SK-N-SH (cell line): Measurements from ENCODE around the gene EIF4E.

Experiments used
- CHD2 ChIP-seq: fragments of 150-350 bp; IDR thresholded peaks from 2 replicates; pipeline ENCODE4 v1.6.1; 2018; ENCODE audit warnings: low read length; ENCODE audit not compliant: partially characterized antibody
- ELF1 ChIP-seq: IDR thresholded peaks from 2 replicates; pipeline ENCODE4 v1.4.0; 2012
- EZH2phosphoT487 ChIP-seq: fragments of 200-600 bp; sonication (generic); IDR thresholded peaks from 2 replicates; pipeline ENCODE4 v1.6.1; 2017; ENCODE audit warnings: low read depth, mixed run types, mild to moderate bottlenecking, antibody characterized with exemption, moderate library complexity, borderline replicate concordance
- FOSL2 ChIP-seq: IDR thresholded peaks from 2 replicates; pipeline ENCODE4 v1.4.0; 2012; ENCODE audit warnings: low read depth, mild to moderate bottlenecking, moderate library complexity, borderline replicate concordance
- GABPA ChIP-seq: IDR thresholded peaks from 2 replicates; pipeline ENCODE4 v1.4.0; 2012; ENCODE audit warnings: low read depth, mild to moderate bottlenecking
- MXI1 ChIP-seq: IDR thresholded peaks from 2 replicates; pipeline ENCODE4 v1.6.1; 2012; ENCODE audit warnings: mild to moderate bottlenecking, low read depth, low read length, improper control_type of control experiment
- NRF1 ChIP-seq: IDR thresholded peaks from 2 replicates; pipeline ENCODE4 v1.6.1; 2012; ENCODE audit warnings: low read depth, mild to moderate bottlenecking, low read length
- RAD21 ChIP-seq: IDR thresholded peaks from 2 replicates; pipeline ENCODE4 v1.6.1; 2012; ENCODE audit warnings: mild to moderate bottlenecking, low read length
- RCOR1 ChIP-seq: fragments of 150-350 bp; IDR thresholded peaks from 2 replicates; pipeline ENCODE4 v1.6.1; 2017; ENCODE audit warnings: antibody characterized with exemption, low read length
- SMC3 ChIP-seq: IDR thresholded peaks from 2 replicates; pipeline ENCODE4 v1.6.1; 2012; ENCODE audit warnings: low read depth, low read length, improper control_type of control experiment
- TAF1 ChIP-seq: IDR thresholded peaks from 2 replicates; pipeline ENCODE4 v1.6.1; 2012; ENCODE audit warnings: low read depth, mild to moderate bottlenecking, low read length, moderate library complexity, borderline replicate concordance
- TCF12 ChIP-seq: IDR thresholded peaks from 2 replicates; pipeline ENCODE4 v1.4.0; 2012
- TF ChIP-seq, protein P1 (sequence below): fragments of 200-600 bp; sonication (generic); IDR thresholded peaks from 2 replicates; pipeline ENCODE4 v1.6.1; 2017; ENCODE audit warnings: antibody characterized with exemption, mild to moderate bottlenecking, moderate library complexity

DNA sequence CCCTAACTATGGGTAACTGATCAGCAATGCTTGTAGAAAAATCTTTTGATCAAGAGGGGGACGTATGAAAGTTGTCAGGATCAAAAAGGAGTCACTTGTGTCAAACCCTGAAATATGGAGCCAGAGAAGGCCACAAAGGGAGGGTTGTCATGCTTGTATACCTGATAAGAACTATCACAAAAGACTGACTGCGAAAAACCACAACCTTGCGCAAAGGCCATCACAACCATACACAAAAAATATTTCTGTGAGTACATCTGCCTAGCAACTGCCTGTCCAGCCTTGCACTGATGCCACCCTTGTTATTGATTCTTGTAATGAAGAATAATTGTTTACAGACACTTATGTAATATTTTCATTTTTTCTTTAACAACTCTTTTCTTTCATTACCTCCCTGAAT lies 22.8 kb upstream of the EIF4E start:
- TF ChIP-seq TAF1 (no peak), GABPA (no peak), EZH2phosphoT487 (no peak), MXI1 (no peak), FOSL2 (no peak), RAD21 (no peak), RCOR1 (no peak), TCF12 (no peak), CHD2 (no peak), SMC3 (no peak), NRF1 (no peak), ELF1 (no peak)
- TF ChIP-seq, protein P1, sequence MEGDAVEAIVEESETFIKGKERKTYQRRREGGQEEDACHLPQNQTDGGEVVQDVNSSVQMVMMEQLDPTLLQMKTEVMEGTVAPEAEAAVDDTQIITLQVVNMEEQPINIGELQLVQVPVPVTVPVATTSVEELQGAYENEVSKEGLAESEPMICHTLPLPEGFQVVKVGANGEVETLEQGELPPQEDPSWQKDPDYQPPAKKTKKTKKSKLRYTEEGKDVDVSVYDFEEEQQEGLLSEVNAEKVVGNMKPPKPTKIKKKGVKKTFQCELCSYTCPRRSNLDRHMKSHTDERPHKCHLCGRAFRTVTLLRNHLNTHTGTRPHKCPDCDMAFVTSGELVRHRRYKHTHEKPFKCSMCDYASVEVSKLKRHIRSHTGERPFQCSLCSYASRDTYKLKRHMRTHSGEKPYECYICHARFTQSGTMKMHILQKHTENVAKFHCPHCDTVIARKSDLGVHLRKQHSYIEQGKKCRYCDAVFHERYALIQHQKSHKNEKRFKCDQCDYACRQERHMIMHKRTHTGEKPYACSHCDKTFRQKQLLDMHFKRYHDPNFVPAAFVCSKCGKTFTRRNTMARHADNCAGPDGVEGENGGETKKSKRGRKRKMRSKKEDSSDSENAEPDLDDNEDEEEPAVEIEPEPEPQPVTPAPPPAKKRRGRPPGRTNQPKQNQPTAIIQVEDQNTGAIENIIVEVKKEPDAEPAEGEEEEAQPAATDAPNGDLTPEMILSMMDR, result no peak
